Stimulated activated memory B cell treated with anti-CD40 and anti-IgM and Interleukin-4, amounts not matched to agents 10 μg/mL and 1 μg/mL and 100 μg/mL, for 72 hours (primary cell): ENCODE results near the gene PTPN9.

Experiments
- ATAC-seq: fragments of 150-1000 bp; cut with Tn5 transposase; 2 replicates; pipeline ENCODE4 v1.10.0; 2021
- H3K27ac Mint-ChIP-seq: one replicate; pipeline ENCODE4 v1.8.0; 2022; ENCODE audit warnings: mild to moderate bottlenecking, mixed read lengths
- H3K27me3 Mint-ChIP-seq: one replicate; pipeline ENCODE4 v1.8.0; 2022; ENCODE audit warnings: mixed read lengths
- H3K36me3 Mint-ChIP-seq: one replicate; pipeline ENCODE4 v1.8.0; 2022; ENCODE audit warnings: mixed read lengths
- H3K4me1 Mint-ChIP-seq: one replicate; pipeline ENCODE4 v1.8.0; 2022; ENCODE audit warnings: mixed read lengths
- H3K4me3 Mint-ChIP-seq: one replicate; pipeline ENCODE4 v1.8.0; 2022; ENCODE audit warnings: mild to moderate bottlenecking, moderate library complexity, mixed read lengths
- H3K9me3 Mint-ChIP-seq: one replicate; pipeline ENCODE4 v1.8.0; 2022; ENCODE audit warnings: mixed read lengths

PTPN9 gene

GRCh38 chr15:75578948-75579920, at the start of gene PTPN9:
Gene PTPN9, minus strand, starts transcription at chr15:75579315. Its CDS starts 539 bp downstream, at chr15:75578776.
- H3K36me3 Mint-ChIP-seq: no peaks in the 10 kb centered on the region
- no peaks in the 10 kb centered on the region for H3K9me3 Mint-ChIP-seq
- no peaks in the 10 kb centered on the region for H3K27me3 Mint-ChIP-seq
- ATAC-seq: peak; percentile 91
- H3K4me3 Mint-ChIP-seq: peak within 1 kb of the TSS; percentile 94
- H3K27ac Mint-ChIP-seq: peak within 1 kb of the TSS; percentile 95
- peaks cover 24% of the 10 kb centered on the region for H3K4me1 Mint-ChIP-seq

DNA sequence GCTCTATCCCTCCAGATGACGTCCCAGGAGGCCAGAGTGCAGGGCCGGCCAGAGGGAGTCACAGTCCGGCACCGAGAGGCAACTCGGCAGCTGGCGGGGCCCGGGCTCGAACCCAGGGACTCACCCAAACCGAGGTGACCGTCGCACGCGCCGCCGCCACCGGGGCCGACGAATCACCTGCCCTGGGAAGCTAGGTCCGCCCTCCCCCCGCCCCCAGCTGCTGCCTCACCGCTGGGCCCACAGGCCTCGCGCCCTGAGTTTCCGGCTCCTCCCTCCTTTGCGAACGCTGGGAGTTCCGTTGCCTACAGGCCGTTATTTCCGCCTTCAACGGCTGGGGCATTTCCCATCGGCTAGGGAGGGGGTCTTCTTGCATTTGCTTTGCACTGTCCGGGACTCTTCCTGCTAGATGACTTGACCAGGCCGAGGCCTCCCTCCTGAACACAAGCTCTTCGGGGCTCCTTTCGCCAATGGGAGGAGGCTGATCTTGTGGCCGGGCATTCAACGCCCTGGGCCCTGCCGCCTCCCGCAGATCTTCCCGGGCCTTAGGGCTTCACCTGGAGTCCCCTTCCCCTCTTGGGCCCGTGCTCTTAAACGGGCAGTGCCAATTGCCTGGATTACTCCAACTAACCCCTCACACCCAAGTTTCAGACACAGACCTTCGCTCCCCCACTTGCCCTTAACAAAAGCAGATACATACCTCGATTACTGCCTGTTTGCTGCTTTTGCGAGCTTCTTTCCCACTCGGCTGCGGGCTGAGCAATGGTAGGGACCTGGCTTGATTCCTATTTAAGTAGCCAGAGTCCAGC, 46.6 kb upstream of the PTPN9 start, which contains the start of gene SNUPN:
Gene SNUPN (minus strand): TSS at position 184 of the 806 bp plus-strand sequence. CDS start 4,674 bp downstream, outside the sequence.
- peak; percentile 95 for ATAC-seq
- Mint-ChIP-seq H3K4me1 (peaks cover 27% of the 10 kb centered on the region), H3K4me3 (peak within 1 kb of the TSS; percentile 94), H3K9me3 (no peaks in the 10 kb centered on the region), H3K27me3 (no peaks in the 10 kb centered on the region), H3K36me3 (peaks cover 8% of the 10 kb centered on the region), H3K27ac (peak within 1 kb of the TSS; percentile 96)

GRCh38 chr15:75622505-75622904, 43.4 kb upstream of the PTPN9 start:
- peaks cover 28% of the 10 kb centered on the region for H3K4me1 Mint-ChIP-seq
- H3K4me3 Mint-ChIP-seq: no peak overlapping the region
- no peak for ATAC-seq
- no peak overlapping the region for H3K27ac Mint-ChIP-seq
- peaks cover 24% of the 10 kb centered on the region for H3K36me3 Mint-ChIP-seq
- H3K27me3 Mint-ChIP-seq: no peaks in the 10 kb centered on the region
- H3K9me3 Mint-ChIP-seq: no peaks in the 10 kb centered on the region

GRCh38 chr15:75620841-75621391, 41.8 kb upstream of the PTPN9 start:
- Mint-ChIP-seq H3K36me3 (peaks cover 37% of the 10 kb centered on the region), H3K4me1 (peaks cover 21% of the 10 kb centered on the region), H3K9me3 (no peaks in the 10 kb centered on the region), H3K4me3 (no peak overlapping the region), H3K27ac (no peak overlapping the region), H3K27me3 (no peaks in the 10 kb centered on the region)
- ATAC-seq: no peak

DNA sequence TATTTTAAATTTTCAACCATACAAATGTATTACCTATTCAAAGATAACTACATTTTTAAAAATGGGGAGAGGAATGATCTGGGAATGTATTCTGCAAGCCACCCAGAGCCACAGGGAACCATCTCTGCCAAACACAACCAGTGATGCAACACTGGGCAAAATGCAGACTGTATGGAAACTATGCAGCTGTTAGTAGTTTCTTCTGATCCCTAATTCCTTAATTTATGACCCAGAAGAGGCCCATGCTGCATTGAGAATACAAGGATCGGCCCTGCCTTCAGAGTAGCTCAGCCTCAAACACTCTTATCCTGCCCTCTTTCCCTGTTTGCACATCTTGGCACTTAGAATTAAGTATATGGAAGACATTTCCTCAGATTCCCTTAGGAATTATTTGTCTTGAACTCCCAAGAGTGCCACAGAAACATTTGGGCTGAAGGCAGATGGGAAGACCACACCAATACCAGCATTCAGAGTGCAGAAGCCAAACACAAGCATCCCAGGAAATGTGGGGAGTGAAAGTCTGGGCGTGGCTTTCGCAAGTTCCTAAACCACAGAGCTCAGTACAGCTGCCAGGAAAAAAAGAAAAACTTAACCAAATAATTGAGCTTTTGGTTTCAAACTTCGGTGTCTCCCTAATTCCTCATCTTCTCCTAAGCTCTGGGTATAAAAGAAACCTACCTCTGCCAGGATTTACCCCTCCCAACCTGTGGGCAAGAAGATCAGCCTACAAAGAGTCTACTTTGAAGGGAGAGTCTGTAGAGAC, 41.1 kb upstream of the PTPN9 start:
- H3K4me1 Mint-ChIP-seq: peaks cover 18% of the 10 kb centered on the region
- H3K36me3 Mint-ChIP-seq: peaks cover 44% of the 10 kb centered on the region
- H3K4me3 Mint-ChIP-seq: no peak overlapping the region
- H3K27ac Mint-ChIP-seq: no peak overlapping the region
- H3K27me3 Mint-ChIP-seq: no peaks in the 10 kb centered on the region
- no peak for ATAC-seq
- H3K9me3 Mint-ChIP-seq: no peaks in the 10 kb centered on the region

DNA sequence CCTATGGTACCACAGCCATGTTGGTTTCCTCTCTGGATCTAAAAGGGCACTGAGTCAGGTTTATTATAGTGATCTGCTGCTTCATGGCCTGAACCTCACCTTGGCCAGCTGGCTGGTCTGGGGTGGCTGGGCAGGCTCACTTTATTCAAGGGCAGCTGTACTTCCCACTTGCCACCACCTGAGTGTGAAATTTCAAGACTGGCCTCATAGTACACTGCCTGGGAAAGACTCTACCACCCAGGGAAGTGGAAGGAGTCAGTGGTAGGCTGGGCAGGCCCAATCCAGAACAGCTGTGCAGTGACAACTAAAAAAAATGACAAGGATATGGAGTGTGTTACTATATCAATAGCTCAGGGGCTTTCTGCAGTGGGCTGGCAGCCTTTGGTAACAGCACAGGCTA, 37.7 kb upstream of the PTPN9 start:
- ATAC-seq: no peak
- Mint-ChIP-seq H3K27ac (no peak overlapping the region), H3K9me3 (no peaks in the 10 kb centered on the region), H3K27me3 (no peaks in the 10 kb centered on the region), H3K36me3 (peaks cover 74% of the 10 kb centered on the region), H3K4me3 (no peak overlapping the region), H3K4me1 (peaks cover 11% of the 10 kb centered on the region)

- H3K9me3 Mint-ChIP-seq: no peaks in the 10 kb centered on the region
- peaks cover 59% of the 10 kb centered on the region for H3K36me3 Mint-ChIP-seq
- H3K27me3 Mint-ChIP-seq: no peaks in the 10 kb centered on the region
- ATAC-seq: no peak
- H3K4me3 Mint-ChIP-seq: no peak overlapping the region
- H3K27ac Mint-ChIP-seq: no peak overlapping the region
- no peaks in the 10 kb centered on the region for H3K4me1 Mint-ChIP-seq
Observed at GRCh38 chr15:75606711-75607699, 27.9 kb upstream of the PTPN9 start.

DNA sequence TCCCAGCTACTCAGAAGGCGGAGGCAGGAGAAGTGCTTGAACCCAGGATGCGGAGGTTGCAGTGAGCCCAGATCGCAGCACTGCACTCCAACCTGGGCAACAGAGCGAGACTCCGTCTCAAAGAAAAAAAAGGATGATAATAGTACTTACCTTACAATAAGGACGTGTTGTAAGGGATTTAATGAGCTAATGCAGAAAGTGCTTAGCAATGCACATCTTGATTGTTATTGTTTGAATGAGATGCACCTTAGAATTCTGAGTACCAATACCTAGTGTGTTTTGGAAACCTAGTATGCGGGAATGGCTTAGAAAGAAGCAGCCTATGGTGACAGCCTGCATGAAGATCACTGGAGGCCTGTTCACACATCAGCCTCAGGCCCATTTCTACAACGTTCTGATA, 26.9 kb upstream of the PTPN9 start:
- Mint-ChIP-seq H3K4me1 (no peaks in the 10 kb centered on the region), H3K9me3 (no peaks in the 10 kb centered on the region), H3K4me3 (no peak overlapping the region), H3K36me3 (peaks cover 59% of the 10 kb centered on the region), H3K27me3 (no peaks in the 10 kb centered on the region), H3K27ac (no peak overlapping the region)
- no peak for ATAC-seq

DNA sequence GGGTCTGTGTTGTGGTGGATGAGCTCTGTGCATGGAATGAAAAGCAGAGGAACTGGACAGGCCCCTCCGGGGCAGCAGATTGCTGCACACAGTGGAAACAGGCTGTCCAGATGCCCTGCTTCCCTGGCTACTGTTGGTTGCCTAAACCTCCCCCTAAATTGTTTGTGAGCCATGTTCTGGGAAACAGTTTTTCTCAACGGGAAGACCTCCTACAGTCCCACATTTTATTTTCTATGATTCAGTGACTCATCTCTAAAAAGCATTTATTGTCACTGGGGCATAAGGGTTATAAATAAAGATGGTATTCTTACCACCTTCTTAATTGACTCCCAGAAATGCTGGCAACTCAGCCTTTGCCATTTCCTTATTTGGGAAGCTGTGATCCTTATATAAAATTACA, 20.3 kb upstream of the PTPN9 start:
- H3K9me3 Mint-ChIP-seq: no peaks in the 10 kb centered on the region
- H3K27me3 Mint-ChIP-seq: no peaks in the 10 kb centered on the region
- ATAC-seq: no peak
- H3K36me3 Mint-ChIP-seq: peaks cover 50% of the 10 kb centered on the region
- H3K27ac Mint-ChIP-seq: no peak overlapping the region
- no peaks in the 10 kb centered on the region for H3K4me1 Mint-ChIP-seq
- no peak overlapping the region for H3K4me3 Mint-ChIP-seq

- Mint-ChIP-seq H3K36me3 (peaks cover 53% of the 10 kb centered on the region), H3K4me1 (no peaks in the 10 kb centered on the region), H3K4me3 (no peak overlapping the region), H3K27ac (no peak overlapping the region), H3K27me3 (no peaks in the 10 kb centered on the region), H3K9me3 (no peaks in the 10 kb centered on the region)
- no peak for ATAC-seq
Observed at GRCh38 chr15:75598361-75598760, 19.2 kb upstream of the PTPN9 start.

DNA sequence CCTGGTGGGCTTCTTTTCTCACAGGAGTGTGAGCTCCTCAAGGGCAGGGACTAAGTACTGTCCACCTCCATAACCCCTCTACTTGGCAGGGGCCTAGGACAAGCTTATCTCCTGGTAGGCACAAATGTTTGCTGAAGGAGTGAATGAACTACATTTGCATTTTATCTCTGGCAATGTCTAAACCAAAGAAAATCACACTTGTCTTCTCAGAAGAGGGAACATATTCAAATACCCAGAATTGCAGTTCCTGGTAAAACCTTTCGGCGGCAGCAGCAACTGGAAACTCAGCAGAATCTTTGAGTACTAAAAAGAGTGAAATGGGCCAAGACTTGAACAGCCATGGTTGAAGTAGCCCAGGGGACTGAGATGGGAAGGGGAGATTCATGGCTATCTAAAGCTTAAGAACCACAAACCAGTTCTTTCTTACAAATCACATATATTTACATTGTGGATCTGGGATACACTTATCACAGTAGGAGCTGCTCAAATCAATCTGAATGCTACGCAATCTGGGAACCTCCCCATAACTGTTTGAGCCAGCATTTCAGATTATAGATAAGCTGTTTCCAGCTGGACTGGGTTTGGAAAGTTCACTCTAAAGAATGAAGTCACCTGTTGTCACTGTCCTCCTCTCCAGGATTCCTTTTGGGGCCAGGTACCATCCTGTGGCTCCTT, 18.7 kb upstream of the PTPN9 start:
- ATAC-seq: no peak
- no peak overlapping the region for H3K27ac Mint-ChIP-seq
- H3K36me3 Mint-ChIP-seq: peaks cover 53% of the 10 kb centered on the region
- no peaks in the 10 kb centered on the region for H3K9me3 Mint-ChIP-seq
- no peaks in the 10 kb centered on the region for H3K27me3 Mint-ChIP-seq
- no peak overlapping the region for H3K4me3 Mint-ChIP-seq
- H3K4me1 Mint-ChIP-seq: no peaks in the 10 kb centered on the region

GRCh38 chr15:75596703-75597345, 17.7 kb upstream of the PTPN9 start:
- Mint-ChIP-seq H3K27me3 (no peaks in the 10 kb centered on the region), H3K36me3 (peaks cover 57% of the 10 kb centered on the region), H3K4me3 (no peak overlapping the region), H3K27ac (no peak overlapping the region), H3K9me3 (no peaks in the 10 kb centered on the region), H3K4me1 (no peaks in the 10 kb centered on the region)
- ATAC-seq: no peak

DNA sequence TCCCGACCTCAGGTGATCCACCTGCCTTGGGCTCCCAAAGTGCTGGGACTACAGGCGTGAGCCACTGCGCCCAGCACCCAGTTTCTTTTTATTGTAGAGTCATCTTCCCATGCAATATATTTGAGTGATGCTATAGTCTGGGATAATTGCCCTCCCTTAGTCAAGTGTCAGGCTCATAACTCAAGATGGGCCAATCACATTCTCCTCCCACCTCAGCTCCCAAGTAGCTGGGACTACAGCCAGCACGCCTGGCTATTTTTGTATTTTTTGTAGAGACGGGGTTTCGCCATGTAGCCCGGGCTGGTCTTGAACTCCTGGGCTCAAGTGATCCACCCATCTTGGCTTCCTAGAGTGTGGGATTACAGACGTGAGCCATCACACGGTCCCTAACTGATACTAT, 15.2 kb upstream of the PTPN9 start:
- Mint-ChIP-seq H3K36me3 (peaks cover 55% of the 10 kb centered on the region), H3K27me3 (no peaks in the 10 kb centered on the region), H3K4me3 (no peak overlapping the region), H3K9me3 (no peaks in the 10 kb centered on the region), H3K27ac (no peak overlapping the region), H3K4me1 (no peaks in the 10 kb centered on the region)
- ATAC-seq: no peak
